HCT116 (cell line): ENCODE results near the gene AGL. TPM values are rescaled to one million over a fixed set of nuclear protein-coding genes. Genes with fewer than 3 reads are reported as not detected.

Experiments
- ATAC-seq: fragments of 200-7000 bp; cut with Tn5 transposase; 2 replicates; pipeline ENCODE4 v1.9.1; 2020; ENCODE audit warnings: mild to moderate bottlenecking, moderate library complexity
- BruUV-seq: library from RNA; stranded (reverse); fragments of 400-500 nt; replicated peaks from 2 replicates; lab custom pipeline; 2021; lab: Mats Ljungman, UMichigan
- CTCF ChIA-PET: fragments of 300-600 bp; sonication (Branson Sonifier 250); formaldehyde crosslinking; loops from one replicate; lab custom pipeline; 2021; ENCODE audit warnings: antibody characterized with exemption; lab: Charles Lee
- POLR2A ChIA-PET: fragments of 300-600, 350-600 bp; sonication (Branson Sonifier 250); formaldehyde crosslinking; loops from one replicate; lab custom pipeline; 2021; ENCODE audit warnings: antibody characterized with exemption; lab: Charles Lee
- RAD21 ChIA-PET, 2 experiments: fragments of 300-600 bp; sonication (Branson Sonifier 250); formaldehyde crosslinking; loops; one replicate each; lab custom pipeline; 2023; ENCODE audit warnings: low total read pairs in 2 of 2; ENCODE audit not compliant: uncharacterized antibody in 2 of 2, unreplicated experiment in 2 of 2, low non-redundant PET in 1 of 2; lab: Charles Lee
- DNase-seq: peaks from one replicate; pipeline ENCODE4 v3.0.0-alpha.2; 2010; ENCODE audit warnings: low read depth, low spot score
- H2AFZ ChIP-seq: fragments of 200-600 bp; shearing (Covaris generic), sonication (generic); 2 replicates; pipeline ENCODE4 v1.6.1; 2017; ENCODE audit warnings: low read depth, mixed run types, mixed read lengths, antibody characterized with exemption, low read length; ENCODE audit not compliant: poor library complexity, severe bottlenecking
- H3K27ac ChIP-seq: 2 replicates; pipeline ENCODE4 v1.5.1; 2012; ENCODE audit warnings: low read depth, low read length
- H3K27me3 ChIP-seq: fragments of 200-600 bp; sonication (generic); 2 replicates; pipeline ENCODE4 v1.6.1; 2016; ENCODE audit warnings: mixed run types, low read length, mixed read lengths; ENCODE audit not compliant: insufficient read depth
- H3K36me3 ChIP-seq, 2 experiments: fragments of 200-500 bp in 1 of 2; fragments of 200-600 bp in 1 of 2; sonication (Bioruptor generic) in 1 of 2; sonication (generic) in 1 of 2; 2 replicates each; pipeline versions ENCODE4 v1.5.1 to v1.6.1; 2014 to 2016; ENCODE audit warnings: low read length in 2 of 2, inconsistent platforms in 1 of 2, mixed read lengths in 1 of 2, mixed run types in 1 of 2; ENCODE audit not compliant: insufficient read depth in 2 of 2, control insufficient read depth in 1 of 2
- H3K4me1 ChIP-seq, 2 experiments: fragments of 200-600 bp in 1 of 2; sonication (generic) in 1 of 2; 2 replicates each; pipeline versions ENCODE4 v1.5.1 to v1.6.1; 2012 to 2017; ENCODE audit warnings: low read length in 2 of 2, inconsistent platforms in 1 of 2, mild to moderate bottlenecking in 1 of 2, mixed read lengths in 1 of 2, mixed run types in 1 of 2, moderate library complexity in 1 of 2; ENCODE audit not compliant: insufficient read depth in 2 of 2, control insufficient read depth in 1 of 2
- H3K4me2 ChIP-seq: fragments of 200-600 bp; sonication (generic); 2 replicates; pipeline ENCODE4 v1.6.1; 2017; ENCODE audit warnings: mixed run types, low read length, mixed read lengths
- H3K4me3 ChIP-seq, 2 experiments: fragments of 200-600 bp in 1 of 2; sonication (generic) in 1 of 2; replicated peaks in 1 of 2; 2 replicates each; pipeline ENCODE4 v1.5.1; 2011 to 2016; ENCODE audit warnings: low read length in 2 of 2, control low read depth in 1 of 2, low read depth in 1 of 2, mild to moderate bottlenecking in 1 of 2, mixed read lengths in 1 of 2, mixed run types in 1 of 2
- H3K79me2 ChIP-seq: fragments of 200-600 bp; sonication (generic); 2 replicates; pipeline ENCODE4 v1.6.1; 2017; ENCODE audit warnings: mild to moderate bottlenecking, mixed run types, low read length, moderate library complexity, mixed read lengths; ENCODE audit not compliant: insufficient read depth
- H3K9ac ChIP-seq: fragments of 200-600 bp; sonication (generic); 2 replicates; pipeline ENCODE4 v1.6.1; 2016; ENCODE audit warnings: low read length, mixed read lengths
- H3K9me2 ChIP-seq: fragments of 200-600 bp; sonication (generic), shearing (Covaris generic); 2 replicates; pipeline ENCODE4 v1.6.1; 2017; ENCODE audit warnings: mixed run types, mild to moderate bottlenecking, moderate library complexity; ENCODE audit not compliant: insufficient read depth
- H3K9me3 ChIP-seq, 2 experiments: fragments of 200-500 bp in 1 of 2; fragments of 200-600 bp in 1 of 2; sonication (Bioruptor generic) in 1 of 2; sonication (generic) in 1 of 2; 2 replicates each; pipeline ENCODE4 v1.6.1; 2014 to 2017; ENCODE audit warnings: low read length in 2 of 2, mixed read lengths in 2 of 2, inconsistent platforms in 1 of 2, low read depth in 1 of 2, mild to moderate bottlenecking in 1 of 2, mixed run types in 1 of 2, moderate library complexity in 1 of 2; ENCODE audit not compliant: control insufficient read depth in 1 of 2, insufficient read depth in 1 of 2
- H4K20me1 ChIP-seq: fragments of 200-600 bp; sonication (generic), shearing (Covaris generic); 2 replicates; pipeline ENCODE4 v1.6.1; 2017; ENCODE audit warnings: mixed run types, mild to moderate bottlenecking, moderate library complexity; ENCODE audit not compliant: insufficient read depth
- ATF3 ChIP-seq: IDR thresholded peaks from 2 replicates; pipeline ENCODE4 v1.6.1; 2012
- ELF1 ChIP-seq: IDR thresholded peaks from 2 replicates; pipeline ENCODE4 v1.6.1; 2012; ENCODE audit warnings: low read depth, borderline replicate concordance
- FOSL1 ChIP-seq: IDR thresholded peaks from 2 replicates; pipeline ENCODE4 v1.6.1; 2012; ENCODE audit warnings: low read depth
- JUND ChIP-seq: IDR thresholded peaks from 2 replicates; pipeline ENCODE4 v1.6.1; 2012
- MAX ChIP-seq: IDR thresholded peaks from 2 replicates; pipeline ENCODE4 v1.6.1; 2012
- POLR2A ChIP-seq: IDR thresholded peaks from 2 replicates; pipeline ENCODE4 v1.7.0; 2011; ENCODE audit warnings: borderline replicate concordance; ENCODE audit not compliant: insufficient read depth, insufficient read length; ENCODE audit errors: extremely low read depth
- REST ChIP-seq: IDR thresholded peaks from 2 replicates; pipeline ENCODE4 v1.6.1; 2012; ENCODE audit warnings: low read depth
- SP1 ChIP-seq: IDR thresholded peaks from 2 replicates; pipeline ENCODE4 v1.6.1; 2012; ENCODE audit warnings: low read depth
- SRF ChIP-seq: IDR thresholded peaks from 2 replicates; pipeline ENCODE4 v1.6.1; 2012; ENCODE audit warnings: low read depth
- YY1 ChIP-seq: IDR thresholded peaks from 2 replicates; pipeline ENCODE4 v1.6.1; 2011; ENCODE audit warnings: low read length, low read depth, moderate library complexity, mild to moderate bottlenecking; ENCODE audit not compliant: insufficient replicate concordance; ENCODE audit errors: extremely low read depth
- intact Hi-C: fragments of 100-400 bp; cut with micrococcal nuclease; formaldehyde crosslinking; loops from 2 replicates; pipeline ENCODE4 v1.10.0; 2022
- total RNA-seq: library from RNA; stranded (reverse); gene quantifications from one replicate; pipeline ENCODE4 v1.2.1, GENCODE V29; 2021; ENCODE audit not compliant: unreplicated experiment

AGL gene
- total RNA-seq, 1 experiment from 2014 or later: 19.4 TPM

GRCh38 chr1:99877568-99877967 lies 27.4 kb downstream of the AGL start:
- Histone ChIP-seq H3K4me1 (no peaks in the 10 kb centered on the region), H3K4me3 (no peak overlapping the region), H3K79me2 (no peaks in the 10 kb centered on the region), H2AFZ (no peak overlapping the region), H3K4me2 (no peak overlapping the region), H4K20me1 (no peaks in the 10 kb centered on the region), H3K27ac (no peak overlapping the region), H3K36me3 (peaks cover 0 to 10% of the 10 kb centered on the region in 2 experiments; a peak in 2 of 4 replicates), H3K9ac (no peak overlapping the region), H3K9me3 (no peaks in the 10 kb centered on the region), H3K9me2 (no peaks in the 10 kb centered on the region), H3K27me3 (no peaks in the 10 kb centered on the region)
- RAD21 ChIA-PET: no interaction called here
- TF ChIP-seq POLR2A (no peak), YY1 (no peak), ELF1 (no peak), JUND (no peak), MAX (no peak), REST (no peak), SRF (no peak), ATF3 (no peak), FOSL1 (no peak), SP1 (no peak)
- intact Hi-C loops: no loop called here
- no TSS peak for BruUV-seq
- DNase-seq (no peak), ATAC-seq (no peak)
- CTCF ChIA-PET: no interaction called here
- POLR2A ChIA-PET: no interaction called here
